ENCODE measurements around the gene FRMD4B.

- no peak for TF ChIP-seq CTCF (IDR thresholded peaks at IDR 0.05)
- no peak for TF ChIP-seq POLR2AphosphoS5 (IDR thresholded peaks at IDR 0.05)
- TF ChIP-seq POLR2A (IDR thresholded peaks at IDR 0.05), result no peak
These were observed 80.9 kb downstream of the FRMD4B start for GRCh38 chr3:69305011-69305410.

Data from transverse colon (tissue), 4 donors.